ENCODE data around the gene CAMTA1. TPM values are rescaled to one million over a fixed set of nuclear protein-coding genes. Genes with fewer than 3 reads are reported as not detected.

The CAMTA1 gene
- total and polyA plus RNA-seq, 4 donors, result 48.1 to 140 (median 52.3) TPM

GRCh38 chr1:6884652-6885153, 99.4 kb downstream of the CAMTA1 start:
- no peak overlapping the region for H3K27ac ChIP-seq (ENCODE audit: low read depth in 1 of 2, low read length in 1 of 2)
- ATAC-seq (ENCODE audit: insufficient read depth, low FRiP score), result no peak

GRCh38 chr1:6885426-6885825, 100.2 kb downstream of the CAMTA1 start:
- Histone ChIP-seq H3K27me3 (ENCODE audit: control insufficient read depth in 3 of 3, insufficient read depth in 3 of 3, low read length in 2 of 3) (no peaks in the 10 kb centered on the region), H3K4me1 (ENCODE audit: control insufficient read depth in 5 of 5, insufficient read depth in 5 of 5, low read length in 5 of 5) (peaks cover 0 to 5% (median 0%) of the 10 kb centered on the region in 5 donors), H3K36me3 (ENCODE audit: control insufficient read depth in 4 of 4, insufficient read depth in 4 of 4, low read length in 4 of 4) (no peaks in the 10 kb centered on the region), H3K4me3 (no peak overlapping the region), H3K27ac (ENCODE audit: low read depth in 1 of 2, low read length in 1 of 2) (no peak overlapping the region), H3K9me3 (ENCODE audit: control insufficient read depth in 4 of 4, insufficient read depth in 3 of 4, low read length in 3 of 4) (no peaks in the 10 kb centered on the region), H3K9ac (ENCODE audit: insufficient read depth in 1 of 2, low read length in 2 of 2) (no peak overlapping the region)
- ATAC-seq (ENCODE audit: insufficient read depth, low FRiP score), result no peak
- TF ChIP-seq CTCF (IDR thresholded peaks at IDR 0.05; ENCODE audit: control extremely low read depth, extremely low read depth), result no peak
- WGBS, 2 donors, result 96 to 98% methylated on average over 2 of the region's 2 CpGs
- no peak for DNase-seq

More at GRCh38 chr1:6884652-6885153, 99.4 kb downstream of the CAMTA1 start:
- H3K27me3 ChIP-seq (ENCODE audit: control insufficient read depth in 3 of 3, insufficient read depth in 3 of 3, low read length in 2 of 3), result no peaks in the 10 kb centered on the region
- no peaks in the 10 kb centered on the region for H3K9me3 ChIP-seq (ENCODE audit: control insufficient read depth in 4 of 4, insufficient read depth in 3 of 4, low read length in 3 of 4)
- H3K4me1 ChIP-seq (ENCODE audit: control insufficient read depth in 5 of 5, insufficient read depth in 5 of 5, low read length in 5 of 5), result peaks cover 0 to 5% (median 0%) of the 10 kb centered on the region in 5 donors
- TF ChIP-seq CTCF (IDR thresholded peaks at IDR 0.05; ENCODE audit: control extremely low read depth, extremely low read depth), result no peak
- no peak overlapping the region for H3K4me3 ChIP-seq
- 86 to 94% methylated on average over 3 of the region's 3 CpGs for WGBS, 2 donors
- DNase-seq, result no peak
- H3K9ac ChIP-seq (ENCODE audit: insufficient read depth in 1 of 2, low read length in 2 of 2), result no peak overlapping the region
- H3K36me3 ChIP-seq (ENCODE audit: control insufficient read depth in 4 of 4, insufficient read depth in 4 of 4, low read length in 4 of 4), result no peaks in the 10 kb centered on the region

- Histone ChIP-seq H3K9me3 (ENCODE audit: control insufficient read depth in 4 of 4, insufficient read depth in 3 of 4, low read length in 3 of 4) (no peaks in the 10 kb centered on the region), H3K4me1 (ENCODE audit: control insufficient read depth in 5 of 5, insufficient read depth in 5 of 5, low read length in 5 of 5) (peaks cover 0 to 5% (median 0%) of the 10 kb centered on the region in 5 donors), H3K36me3 (ENCODE audit: control insufficient read depth in 4 of 4, insufficient read depth in 4 of 4, low read length in 4 of 4) (no peaks in the 10 kb centered on the region), H3K27ac (ENCODE audit: low read depth in 1 of 2, low read length in 1 of 2) (no peak overlapping the region), H3K4me3 (no peak overlapping the region), H3K27me3 (ENCODE audit: control insufficient read depth in 3 of 3, insufficient read depth in 3 of 3, low read length in 2 of 3) (no peaks in the 10 kb centered on the region), H3K9ac (ENCODE audit: insufficient read depth in 1 of 2, low read length in 2 of 2) (no peak overlapping the region)
- no peak for ATAC-seq (ENCODE audit: insufficient read depth, low FRiP score)
- no peak for DNase-seq
- no peak for TF ChIP-seq CTCF (IDR thresholded peaks at IDR 0.05; ENCODE audit: control extremely low read depth, extremely low read depth)
- 98 to 100% methylated on average over 2 of the region's 2 CpGs for WGBS, 2 donors
These were observed 101.3 kb downstream of the CAMTA1 start for GRCh38 chr1:6886523-6886922.

- 90 to 97% methylated on average over 3 of the region's 3 CpGs for WGBS, 2 donors
- Histone ChIP-seq H3K4me1 (ENCODE audit: control insufficient read depth in 5 of 5, insufficient read depth in 5 of 5, low read length in 5 of 5) (peaks cover 0 to 5% (median 0%) of the 10 kb centered on the region in 5 donors), H3K4me3 (no peak overlapping the region)
These were observed 103.0 kb downstream of the CAMTA1 start for GRCh38 chr1:6888268-6888667.

More at GRCh38 chr1:6888268-6888667, 103.0 kb downstream of the CAMTA1 start:
- H3K27ac ChIP-seq (ENCODE audit: low read depth in 1 of 2, low read length in 1 of 2), result no peak overlapping the region
- no peaks in the 10 kb centered on the region for H3K36me3 ChIP-seq (ENCODE audit: control insufficient read depth in 4 of 4, insufficient read depth in 4 of 4, low read length in 4 of 4)
- TF ChIP-seq CTCF (IDR thresholded peaks at IDR 0.05; ENCODE audit: control extremely low read depth, extremely low read depth), result no peak
- no peaks in the 10 kb centered on the region for H3K27me3 ChIP-seq (ENCODE audit: control insufficient read depth in 3 of 3, insufficient read depth in 3 of 3, low read length in 2 of 3)
- ATAC-seq (ENCODE audit: insufficient read depth, low FRiP score), result no peak
- no peak for DNase-seq
- no peak overlapping the region for H3K9ac ChIP-seq (ENCODE audit: insufficient read depth in 1 of 2, low read length in 2 of 2)
- no peaks in the 10 kb centered on the region for H3K9me3 ChIP-seq (ENCODE audit: control insufficient read depth in 4 of 4, insufficient read depth in 3 of 4, low read length in 3 of 4)

Data from lung (tissue), 12 donors.